HFFc6 (cell line): Measurements from ENCODE around the gene MYL12B. TPM values are rescaled to one million over a fixed set of nuclear protein-coding genes. Genes with fewer than 3 reads are reported as not detected.
A peak's percentile ranks its signal among the peaks of the same experiment; 100 is the strongest.

Source experiments
- DNase-seq: peaks from one replicate; pipeline ENCODE4 v3.0.0-alpha.2; 2018
- H3K27ac Mint-ChIP-seq: 2 replicates; pipeline ENCODE4 v1.8.0; 2020; ENCODE audit warnings: mild to moderate bottlenecking, mixed read lengths
- H3K27me3 Mint-ChIP-seq: 2 replicates; pipeline ENCODE4 v1.8.0; 2021; ENCODE audit warnings: mild to moderate bottlenecking, moderate library complexity, mixed read lengths; ENCODE audit not compliant: insufficient read depth
- H3K36me3 Mint-ChIP-seq: 2 replicates; pipeline ENCODE4 v1.8.0; 2021; ENCODE audit warnings: low read depth, mixed read lengths
- H3K4me1 Mint-ChIP-seq: 2 replicates; pipeline ENCODE4 v1.8.0; 2020; ENCODE audit warnings: low read depth, mixed read lengths
- H3K4me3 Mint-ChIP-seq: 2 replicates; pipeline ENCODE4 v1.8.0; 2020; ENCODE audit warnings: mild to moderate bottlenecking, moderate library complexity, mixed read lengths
- H3K9me3 Mint-ChIP-seq: 2 replicates; pipeline ENCODE4 v1.8.0; 2020; ENCODE audit warnings: mild to moderate bottlenecking, mixed read lengths
- total RNA-seq, 6 experiments: library from RNA; stranded (reverse); fragmentation: NEBNext Ultra II Directional; extraction: Animal tissue kit (Norgen Biotek cat#: 25700); gene quantifications; 2 replicates in 1 of 6; 3 replicates in 5 of 6; pipeline ENCODE4 v1.2.3, GENCODE V29; 2021
- TF ChIP-seq, protein P1 (sequence below): fragments of 200-600 bp; sonication (generic); IDR thresholded peaks from 2 replicates; pipeline ENCODE4 v1.5.0; 2021; ENCODE audit warnings: antibody characterized with exemption, mild to moderate bottlenecking

The MYL12B gene
- total RNA-seq, 6 experiments from 2014 or later, result 590 to 686 (median 637) TPM

DNA sequence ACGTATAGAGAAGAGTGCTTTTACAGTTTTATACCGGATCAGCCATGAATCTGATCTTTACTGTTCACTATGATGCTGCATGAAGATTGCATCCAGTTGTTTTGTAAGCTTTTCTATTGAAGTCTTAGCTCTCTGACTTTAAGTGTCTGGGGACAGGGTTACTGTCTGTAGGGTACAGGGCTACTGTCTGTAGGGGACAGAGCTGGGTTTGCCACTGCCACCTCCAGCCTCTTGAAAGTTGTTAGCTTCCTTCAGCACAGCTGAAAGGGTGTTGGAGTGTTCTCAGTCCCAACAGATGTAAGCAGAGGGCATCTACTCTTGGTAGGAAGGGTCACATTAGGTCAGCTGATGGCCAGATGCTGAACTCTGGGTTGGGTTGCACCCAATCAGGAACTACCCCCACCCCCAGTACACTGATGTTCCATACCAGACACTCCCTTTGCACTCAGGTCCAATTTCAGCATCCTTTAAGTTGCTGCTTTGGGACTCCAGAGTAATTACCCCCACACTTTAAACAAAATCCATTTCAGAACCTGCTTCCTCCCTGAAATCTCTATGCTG is 58.0 kb downstream of the MYL12B start:
- TF ChIP-seq, protein P1, sequence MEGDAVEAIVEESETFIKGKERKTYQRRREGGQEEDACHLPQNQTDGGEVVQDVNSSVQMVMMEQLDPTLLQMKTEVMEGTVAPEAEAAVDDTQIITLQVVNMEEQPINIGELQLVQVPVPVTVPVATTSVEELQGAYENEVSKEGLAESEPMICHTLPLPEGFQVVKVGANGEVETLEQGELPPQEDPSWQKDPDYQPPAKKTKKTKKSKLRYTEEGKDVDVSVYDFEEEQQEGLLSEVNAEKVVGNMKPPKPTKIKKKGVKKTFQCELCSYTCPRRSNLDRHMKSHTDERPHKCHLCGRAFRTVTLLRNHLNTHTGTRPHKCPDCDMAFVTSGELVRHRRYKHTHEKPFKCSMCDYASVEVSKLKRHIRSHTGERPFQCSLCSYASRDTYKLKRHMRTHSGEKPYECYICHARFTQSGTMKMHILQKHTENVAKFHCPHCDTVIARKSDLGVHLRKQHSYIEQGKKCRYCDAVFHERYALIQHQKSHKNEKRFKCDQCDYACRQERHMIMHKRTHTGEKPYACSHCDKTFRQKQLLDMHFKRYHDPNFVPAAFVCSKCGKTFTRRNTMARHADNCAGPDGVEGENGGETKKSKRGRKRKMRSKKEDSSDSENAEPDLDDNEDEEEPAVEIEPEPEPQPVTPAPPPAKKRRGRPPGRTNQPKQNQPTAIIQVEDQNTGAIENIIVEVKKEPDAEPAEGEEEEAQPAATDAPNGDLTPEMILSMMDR, result no peak
- Mint-ChIP-seq H3K36me3 (peaks cover 8% of the 10 kb centered on the region; the same call in 1 of the 2 replicates), H3K27me3 (no peaks in the 10 kb centered on the region), H3K27ac (no peak overlapping the region), H3K9me3 (peaks cover 8% of the 10 kb centered on the region; the same call in 1 of the 2 replicates), H3K4me3 (no peak overlapping the region), H3K4me1 (peaks cover 25% of the 10 kb centered on the region)
- no peak for DNase-seq

DNA sequence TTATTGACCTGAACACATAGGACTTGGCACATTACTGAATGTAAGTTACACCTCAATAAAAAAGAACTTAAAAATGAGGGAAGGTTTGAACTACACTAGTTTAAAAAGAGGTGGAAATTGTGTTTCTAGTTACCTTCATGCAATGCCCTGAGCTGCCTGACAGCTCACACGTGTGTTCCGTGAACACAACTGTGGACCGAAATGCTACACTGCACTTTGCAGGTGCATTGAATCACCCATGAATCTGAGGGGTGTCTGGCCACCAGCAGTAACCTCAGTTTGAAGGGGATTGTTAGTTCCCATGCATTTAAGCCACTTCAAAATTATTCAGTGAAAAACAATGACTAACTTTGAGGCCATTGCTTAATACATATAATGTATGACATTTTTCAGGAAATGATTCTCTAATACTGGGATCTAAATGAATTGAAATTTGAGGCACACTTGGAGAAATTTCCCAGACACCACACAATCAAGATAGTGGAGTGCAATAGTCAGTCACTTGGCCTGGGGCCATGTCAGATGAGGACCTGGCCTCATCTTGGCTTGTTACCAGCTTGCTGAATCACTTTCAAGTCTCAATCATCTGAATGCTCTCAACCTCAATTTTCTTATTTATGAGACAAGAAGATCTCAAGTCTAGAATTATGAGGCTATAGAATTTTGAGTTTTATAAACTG is 59.3 kb downstream of the MYL12B start:
- Mint-ChIP-seq H3K27ac (no peak overlapping the region), H3K4me1 (peaks cover 25% of the 10 kb centered on the region), H3K36me3 (no peaks in the 10 kb centered on the region), H3K4me3 (no peak overlapping the region), H3K9me3 (peaks cover 3% of the 10 kb centered on the region; the same call in 1 of the 2 replicates), H3K27me3 (no peaks in the 10 kb centered on the region)
- TF ChIP-seq, protein P1, result no peak
- peak; percentile 64 for DNase-seq

DNA sequence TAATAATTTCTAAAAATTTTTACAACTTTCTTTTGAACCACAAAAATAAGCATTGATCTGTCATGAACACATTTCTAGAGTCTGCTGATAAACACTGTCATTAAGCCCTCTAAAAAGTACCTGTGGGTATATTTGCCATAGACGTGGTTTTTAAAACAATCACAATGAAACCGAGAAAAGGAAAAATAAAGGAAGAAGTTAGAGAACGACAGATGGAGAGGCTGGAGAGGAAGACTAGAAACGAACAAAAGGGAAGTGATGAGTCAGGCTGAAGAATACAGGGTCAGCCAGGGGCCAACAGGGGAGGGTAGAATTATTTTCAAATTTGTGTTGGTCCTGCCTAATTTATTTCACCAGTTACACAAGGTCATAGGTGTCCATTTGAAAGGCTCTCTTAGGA is 62.0 kb downstream of the MYL12B start:
- no peaks in the 10 kb centered on the region for H3K9me3 Mint-ChIP-seq
- H3K36me3 Mint-ChIP-seq, result no peaks in the 10 kb centered on the region
- H3K27me3 Mint-ChIP-seq, result no peaks in the 10 kb centered on the region; the same call in 1 of the 2 replicates
- peaks cover 20% of the 10 kb centered on the region for H3K4me1 Mint-ChIP-seq
- DNase-seq, result no peak
- H3K27ac Mint-ChIP-seq, result no peak overlapping the region
- TF ChIP-seq, protein P1, result no peak
- H3K4me3 Mint-ChIP-seq, result no peak overlapping the region

Other genes starting within 250 kb of the MYL12B start
- gene LPIN2, start 249.0 kb upstream of the MYL12B start, total RNA-seq, result 10 to 100 TPM; 24.6 to 27.7 (median 26.3) TPM
- gene MYOM1, start 42.2 kb upstream of the MYL12B start, total RNA-seq, result under 1 TPM in 4 of 6 experiments, not detected in 2; 0.03 to 0.14 (median 0.06) TPM
- 100 to 1,000 TPM; 425 to 713 (median 651) TPM for gene MYL12A, start 14.3 kb upstream of the MYL12B start, total RNA-seq
- gene TGIF1, start 188.0 kb downstream of the MYL12B start, total RNA-seq, result 10 to 100 TPM; 41.3 to 59.9 (median 55.8) TPM